Endothelial cell of umbilical vein (primary cell): ENCODE measurements around the gene SLC38A10. TPM values are rescaled to one million over a fixed set of nuclear protein-coding genes. Genes with fewer than 3 reads are reported as not detected.

Experiments
- BruUV-seq: library from RNA; stranded (reverse); fragments of 400-500 nt; replicated peaks from 2 replicates; lab custom pipeline; 2021; lab: Mats Ljungman, UMichigan
- CTCF ChIA-PET: fragments of 300-600, 350-600 bp; sonication (Branson Sonifier 250); formaldehyde crosslinking; loops from one replicate; lab custom pipeline; 2021; ENCODE audit warnings: antibody characterized with exemption, inconsistent platforms; lab: Charles Lee
- POLR2A ChIA-PET: fragments of 300-600, 350-600 bp; sonication (Branson Sonifier 250); formaldehyde crosslinking; loops from one replicate; lab custom pipeline; 2021; ENCODE audit warnings: antibody characterized with exemption, inconsistent platforms; lab: Charles Lee
- DNase-seq: peaks from one replicate; pipeline ENCODE4 v3.0.0-alpha.2; 2011; ENCODE audit warnings: low read depth, low spot score
- FAIRE-seq: peaks from 2 replicates; lab custom pipeline; 2011; peaks lifted over from hg19 to GRCh38; lab: Jason Lieb, UNC
- H2AFZ ChIP-seq: 2 replicates; pipeline ENCODE4 v1.6.0; 2012; ENCODE audit warnings: low read depth, low read length, control low read depth, inconsistent platforms
- H3K27ac ChIP-seq: 2 replicates; pipeline ENCODE4 v1.5.1; 2011; ENCODE audit warnings: low read depth, mild to moderate bottlenecking, control low read depth, low read length, moderate library complexity; ENCODE audit not compliant: insufficient read depth
- H3K27me3 ChIP-seq, 2 experiments: 2 replicates each; pipeline versions ENCODE4 v1.6.0 to v1.6.1; 2011; ENCODE audit warnings: low read length in 2 of 2, mixed read lengths in 1 of 2; ENCODE audit not compliant: control insufficient read depth in 2 of 2, insufficient read depth in 2 of 2
- H3K36me3 ChIP-seq, 2 experiments: 2 replicates in 1 of 2; 3 replicates in 1 of 2; pipeline ENCODE4 v1.5.1; 2011; ENCODE audit warnings: low read length in 2 of 2, mild to moderate bottlenecking in 1 of 2, moderate library complexity in 1 of 2; ENCODE audit not compliant: control insufficient read depth in 2 of 2, insufficient read depth in 2 of 2; ENCODE audit errors: extremely low read depth in 1 of 2
- H3K4me1 ChIP-seq: 3 replicates; pipeline ENCODE4 v1.5.1; 2011; ENCODE audit warnings: mild to moderate bottlenecking, low read length; ENCODE audit not compliant: control insufficient read depth, insufficient read depth; ENCODE audit errors: extremely low read depth
- H3K4me2 ChIP-seq: 2 replicates; pipeline ENCODE4 v1.6.1; 2011; ENCODE audit warnings: low read length, control low read depth, mixed read lengths; ENCODE audit not compliant: insufficient read depth
- H3K4me3 ChIP-seq, 3 experiments: fragments of 200-600 bp in 1 of 3; sonication (generic), shearing (Covaris generic) in 1 of 3; replicated peaks in 1 of 3; 2 replicates each; pipeline ENCODE4 v1.5.1; 2011 to 2016; ENCODE audit warnings: control low read depth in 3 of 3, low read length in 3 of 3, mild to moderate bottlenecking in 2 of 3, inconsistent platforms in 1 of 3, low read depth in 1 of 3, moderate library complexity in 1 of 3; ENCODE audit not compliant: insufficient read depth in 1 of 3
- H3K79me2 ChIP-seq: 2 replicates; pipeline ENCODE4 v1.6.0; 2012; ENCODE audit warnings: low read length, inconsistent platforms; ENCODE audit not compliant: control insufficient read depth, insufficient read depth
- H3K9ac ChIP-seq: replicated peaks from 2 replicates; pipeline ENCODE3; 2011; ENCODE audit warnings: low read length, control low read depth; ENCODE audit not compliant: insufficient read depth; ENCODE audit errors: extremely low read depth
- H3K9me1 ChIP-seq: replicated peaks from 3 replicates; pipeline ENCODE4 v1.6.0; 2011; ENCODE audit warnings: mild to moderate bottlenecking, low read length; ENCODE audit not compliant: control insufficient read depth, insufficient read depth; ENCODE audit errors: extremely low read depth
- H3K9me3 ChIP-seq: replicated peaks from 2 replicates; pipeline ENCODE4 v1.5.1; 2012; ENCODE audit warnings: low read length, inconsistent platforms; ENCODE audit not compliant: control insufficient read depth, insufficient read depth
- H4K20me1 ChIP-seq: replicated peaks from 2 replicates; pipeline ENCODE3; 2011; ENCODE audit warnings: mild to moderate bottlenecking, low read length; ENCODE audit not compliant: control insufficient read depth, insufficient read depth; ENCODE audit errors: extremely low read depth
- EZH2 ChIP-seq: IDR thresholded peaks from 2 replicates; pipeline ENCODE4 v1.6.1; 2012; ENCODE audit warnings: borderline replicate concordance, low read depth, mild to moderate bottlenecking, moderate library complexity, low read length, inconsistent platforms; ENCODE audit not compliant: severe bottlenecking
- FOS ChIP-seq: IDR thresholded peaks from 2 replicates; pipeline ENCODE4 v1.6.1; 2011; ENCODE audit warnings: mild to moderate bottlenecking, low read length, moderate library complexity, borderline replicate concordance; ENCODE audit not compliant: insufficient read depth
- GATA2 ChIP-seq: IDR thresholded peaks from 2 replicates; pipeline ENCODE4 v1.7.0; 2011; ENCODE audit warnings: low read depth, mild to moderate bottlenecking, moderate library complexity, mixed read lengths, low read length; ENCODE audit not compliant: insufficient read length, insufficient read depth
- JUN ChIP-seq: IDR thresholded peaks from 2 replicates; pipeline ENCODE4 v1.6.1; 2011; ENCODE audit warnings: borderline replicate concordance, low read depth; ENCODE audit not compliant: insufficient read length, insufficient read depth
- MYC ChIP-seq: IDR thresholded peaks from one replicate; pipeline ENCODE4 v1.6.1; 2011; ENCODE audit warnings: mild to moderate bottlenecking, low read depth, low read length
- POLR2A ChIP-seq: IDR thresholded peaks from 2 replicates; pipeline ENCODE4 v1.6.1; 2012; ENCODE audit warnings: low read depth, mild to moderate bottlenecking, control low read depth, low read length
- POLR2AphosphoS5 ChIP-seq: IDR thresholded peaks from 2 replicates; pipeline ENCODE4 v1.6.1; 2012; ENCODE audit warnings: low read depth, mild to moderate bottlenecking, control low read depth, low read length, moderate library complexity; ENCODE audit not compliant: insufficient read depth
- dilution Hi-C: fragments of 300-500 bp; cut with MboI; formaldehyde crosslinking; loops from one replicate; pipeline ENCODE4 v1.15.0; 2019; ENCODE audit warnings: low sequenced_read_pairs; ENCODE audit not compliant: extremely low pct_ligation_motif_present
- intact Hi-C: fragments of 100-400 bp; cut with micrococcal nuclease; formaldehyde crosslinking; loops from one replicate; pipeline ENCODE4 v1.10.0; 2022
- polyA plus RNA-seq, 4 experiments: library from polyadenylated mRNA; depleted of rRNA in 3 of 4; stranded (reverse) in 3 of 4; unstranded in 1 of 4; fragments of >200 nt; gene quantifications; 2 replicates each; pipeline versions ENCODE4 v1.2.1 to v1.2.3, GENCODE V29; 2011 to 2012; ENCODE audit warnings: missing spikeins in 1 of 4
- total RNA-seq: library from RNA; stranded (reverse); gene quantifications from 2 replicates; pipeline ENCODE4 v1.2.3, GENCODE V29; 2021
- TF ChIP-seq, protein P1 (sequence below), 2 donors: IDR thresholded peaks; 1 replicate in 1 of 2; 2 replicates in 1 of 2; pipeline ENCODE4 v1.5.1; 2011; ENCODE audit warnings: low read length in 2 of 2, mild to moderate bottlenecking in 2 of 2, moderate library complexity in 2 of 2, control low read depth in 1 of 2, inconsistent platforms in 1 of 2, low read depth in 1 of 2; ENCODE audit not compliant: insufficient read depth in 1 of 2; ENCODE audit errors: extremely low read depth in 1 of 2
- TF ChIP-seq, protein P2 (sequence below): IDR thresholded peaks from 2 replicates; pipeline ENCODE4 v1.6.1; 2011; ENCODE audit not compliant: insufficient read depth, insufficient read length

Gene SLC38A10
- total and polyA plus RNA-seq, 2 donors (not counting 3 experiments of a cell fraction or from before 2014, with no cell fraction given), result 72.7 to 113 TPM

DNA sequence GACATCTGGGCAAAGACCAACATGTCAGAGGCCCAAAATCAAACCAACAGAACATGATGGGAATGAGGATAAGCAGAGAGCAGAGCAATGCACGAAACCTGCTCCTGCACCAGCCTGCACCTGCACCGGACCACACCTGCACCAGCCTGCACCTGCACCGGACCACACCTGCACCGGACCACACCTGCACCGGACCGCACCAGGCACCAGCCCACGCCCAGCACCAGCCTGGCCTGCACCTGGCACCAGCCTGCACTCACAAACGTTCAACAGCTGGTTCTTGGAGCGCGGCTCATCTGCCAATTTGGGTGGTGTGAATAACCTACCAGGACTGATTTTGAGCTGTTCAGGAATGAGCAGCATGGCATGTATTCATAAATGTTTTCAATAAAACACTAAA, 90.5 kb downstream of the SLC38A10 start:
- no peak for DNase-seq
- Histone ChIP-seq H3K9me1 (no peaks in the 10 kb centered on the region), H3K4me1 (no peaks in the 10 kb centered on the region), H3K27me3 (no peaks in the 10 kb centered on the region), H3K9me3 (no peaks in the 10 kb centered on the region), H4K20me1 (no peaks in the 10 kb centered on the region), H3K9ac (no peak overlapping the region), H3K36me3 (peaks cover 0 to 4% of the 10 kb centered on the region in 2 experiments), H3K4me3 (no peak overlapping the region), H2AFZ (no peak overlapping the region), H3K4me2 (no peak overlapping the region), H3K79me2 (no peaks in the 10 kb centered on the region), H3K27ac (no peak overlapping the region)
- dilution Hi-C loops (no loop called here), intact Hi-C loops (no loop called here)
- CTCF ChIA-PET, result interaction anchor here (2.4 kb wide), 1 partner anchor 62 kb away, joined by 12 read pairs; no protein-coding TSS in a partner anchor
- no peak for TF ChIP-seq GATA2
- TF ChIP-seq POLR2A, result no peak
- TF ChIP-seq JUN, result no peak
- TF ChIP-seq, protein P1, sequence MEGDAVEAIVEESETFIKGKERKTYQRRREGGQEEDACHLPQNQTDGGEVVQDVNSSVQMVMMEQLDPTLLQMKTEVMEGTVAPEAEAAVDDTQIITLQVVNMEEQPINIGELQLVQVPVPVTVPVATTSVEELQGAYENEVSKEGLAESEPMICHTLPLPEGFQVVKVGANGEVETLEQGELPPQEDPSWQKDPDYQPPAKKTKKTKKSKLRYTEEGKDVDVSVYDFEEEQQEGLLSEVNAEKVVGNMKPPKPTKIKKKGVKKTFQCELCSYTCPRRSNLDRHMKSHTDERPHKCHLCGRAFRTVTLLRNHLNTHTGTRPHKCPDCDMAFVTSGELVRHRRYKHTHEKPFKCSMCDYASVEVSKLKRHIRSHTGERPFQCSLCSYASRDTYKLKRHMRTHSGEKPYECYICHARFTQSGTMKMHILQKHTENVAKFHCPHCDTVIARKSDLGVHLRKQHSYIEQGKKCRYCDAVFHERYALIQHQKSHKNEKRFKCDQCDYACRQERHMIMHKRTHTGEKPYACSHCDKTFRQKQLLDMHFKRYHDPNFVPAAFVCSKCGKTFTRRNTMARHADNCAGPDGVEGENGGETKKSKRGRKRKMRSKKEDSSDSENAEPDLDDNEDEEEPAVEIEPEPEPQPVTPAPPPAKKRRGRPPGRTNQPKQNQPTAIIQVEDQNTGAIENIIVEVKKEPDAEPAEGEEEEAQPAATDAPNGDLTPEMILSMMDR (IDR thresholded peaks at IDR 0.05; ENCODE audit: extremely low read depth in 1 of 2, insufficient read depth in 1 of 2, low read depth in 1 of 2, low read length in 2 of 2), result no peak
- TF ChIP-seq, protein P2, sequence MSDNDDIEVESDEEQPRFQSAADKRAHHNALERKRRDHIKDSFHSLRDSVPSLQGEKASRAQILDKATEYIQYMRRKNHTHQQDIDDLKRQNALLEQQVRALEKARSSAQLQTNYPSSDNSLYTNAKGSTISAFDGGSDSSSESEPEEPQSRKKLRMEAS, result no peak
- no peak for TF ChIP-seq EZH2
- TF ChIP-seq FOS, result no peak
- no peak for TF ChIP-seq POLR2AphosphoS5
- no peak for TF ChIP-seq MYC
- no TSS peak for BruUV-seq
- POLR2A ChIA-PET, result no interaction called here
- no peak for FAIRE-seq
